ENCODE data around the gene GRHL1. TPM values are rescaled to one million over a fixed set of nuclear protein-coding genes. Genes with fewer than 3 reads are reported as not detected.
"Not testable (repeated sequence)": the region's sequence is repeated elsewhere in the genome, so short reads cannot be mapped to it uniquely, and the experiment has no call there.

The GRHL1 gene
- total RNA-seq, 1 experiment from 2014 or later, result 1.9 TPM

DNA sequence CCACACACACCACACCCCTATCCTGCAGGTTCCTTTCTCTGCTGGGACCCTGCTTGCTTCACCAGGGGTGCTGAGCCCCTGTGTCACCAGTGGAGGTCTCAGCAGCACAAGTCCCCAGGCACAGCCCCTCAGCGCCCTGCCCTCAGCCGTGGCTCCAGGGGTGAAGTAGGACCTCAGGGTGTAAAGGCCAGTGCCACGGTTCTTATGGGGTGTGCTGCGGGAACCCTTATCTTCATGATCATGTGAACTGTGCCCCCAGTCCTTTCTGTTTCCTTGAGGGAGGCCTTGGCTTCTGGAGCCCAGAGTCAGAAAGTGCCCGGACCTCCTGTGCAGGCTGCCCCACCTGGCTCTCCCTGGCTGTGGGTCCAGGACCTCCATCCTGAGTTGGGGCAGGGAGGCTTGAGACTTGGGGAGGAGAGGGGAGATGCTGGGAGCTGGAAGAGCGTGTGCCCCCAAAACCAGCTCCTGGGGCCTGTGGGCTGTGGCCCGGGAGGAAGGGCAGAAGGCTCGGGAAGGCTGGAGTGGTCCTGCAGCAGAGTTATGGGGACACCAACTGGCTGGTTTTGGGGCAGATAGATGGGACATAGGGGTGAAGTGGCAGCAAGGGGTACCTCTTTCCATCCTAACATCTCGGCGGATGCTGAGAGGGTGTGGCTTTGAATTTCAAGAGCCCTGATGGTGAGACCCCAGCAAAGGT lies 71.6 kb downstream of the GRHL1 start:
- no peak for DNase-seq (ENCODE audit: low read depth, low spot score)
- in situ Hi-C loops (cut with HindIII; ENCODE audit: low pct_unique_long_range_greater_than_20kb, low sequenced_read_pairs), result no loop called here

DNA sequence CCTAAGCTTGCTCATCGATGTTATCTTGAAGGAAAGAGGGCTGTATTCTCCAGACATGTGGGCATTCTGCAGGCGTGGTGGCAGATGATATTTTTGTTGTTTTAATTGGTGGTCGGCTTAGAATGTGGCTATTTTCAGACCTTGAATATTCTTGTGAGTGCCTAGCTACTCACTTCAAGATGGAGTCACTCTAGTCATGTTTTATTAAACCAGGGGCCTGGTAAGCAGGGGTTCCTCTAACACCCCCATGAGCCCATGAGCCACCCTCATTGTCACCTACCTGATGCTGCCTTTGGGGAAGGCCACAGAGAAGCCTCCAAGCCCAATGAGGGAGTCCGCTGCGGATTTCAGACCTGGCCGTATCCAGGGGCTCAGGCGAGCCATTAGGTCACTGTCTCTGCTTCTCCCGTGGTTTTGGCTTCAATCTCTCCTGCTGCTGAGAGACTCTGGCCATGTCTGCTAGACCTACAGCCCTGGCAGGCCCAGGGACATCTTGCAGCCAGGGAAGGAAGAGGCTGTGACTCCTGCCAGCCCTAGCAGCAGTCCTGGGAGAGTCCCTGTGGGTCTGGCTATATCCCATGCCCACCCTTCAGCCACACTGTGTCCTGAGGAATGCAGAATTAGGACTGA lies 75.6 kb downstream of the GRHL1 start:
- in situ Hi-C loops (cut with HindIII; ENCODE audit: low pct_unique_long_range_greater_than_20kb, low sequenced_read_pairs), result loop anchor here (25.0 kb wide), 1 partner anchor 215 kb away; no protein-coding TSS in a partner anchor
- no peak for DNase-seq (ENCODE audit: low read depth, low spot score)

- in situ Hi-C loops (cut with HindIII; ENCODE audit: low pct_unique_long_range_greater_than_20kb, low sequenced_read_pairs), result loop anchor here (25.0 kb wide), 1 partner anchor 215 kb away; no protein-coding TSS in a partner anchor
- no peak for DNase-seq (ENCODE audit: low read depth, low spot score)
Observed at GRCh38 chr2:10027660-10028330, 76.3 kb downstream of the GRHL1 start.

GRCh38 chr2:10028407-10028987 lies 77.0 kb downstream of the GRHL1 start:
- in situ Hi-C loops (cut with HindIII; ENCODE audit: low pct_unique_long_range_greater_than_20kb, low sequenced_read_pairs), result loop anchor here (25.0 kb wide), 1 partner anchor 216 kb away; no protein-coding TSS in a partner anchor
- peak; percentile 72 for DNase-seq (ENCODE audit: low read depth, low spot score)

DNA sequence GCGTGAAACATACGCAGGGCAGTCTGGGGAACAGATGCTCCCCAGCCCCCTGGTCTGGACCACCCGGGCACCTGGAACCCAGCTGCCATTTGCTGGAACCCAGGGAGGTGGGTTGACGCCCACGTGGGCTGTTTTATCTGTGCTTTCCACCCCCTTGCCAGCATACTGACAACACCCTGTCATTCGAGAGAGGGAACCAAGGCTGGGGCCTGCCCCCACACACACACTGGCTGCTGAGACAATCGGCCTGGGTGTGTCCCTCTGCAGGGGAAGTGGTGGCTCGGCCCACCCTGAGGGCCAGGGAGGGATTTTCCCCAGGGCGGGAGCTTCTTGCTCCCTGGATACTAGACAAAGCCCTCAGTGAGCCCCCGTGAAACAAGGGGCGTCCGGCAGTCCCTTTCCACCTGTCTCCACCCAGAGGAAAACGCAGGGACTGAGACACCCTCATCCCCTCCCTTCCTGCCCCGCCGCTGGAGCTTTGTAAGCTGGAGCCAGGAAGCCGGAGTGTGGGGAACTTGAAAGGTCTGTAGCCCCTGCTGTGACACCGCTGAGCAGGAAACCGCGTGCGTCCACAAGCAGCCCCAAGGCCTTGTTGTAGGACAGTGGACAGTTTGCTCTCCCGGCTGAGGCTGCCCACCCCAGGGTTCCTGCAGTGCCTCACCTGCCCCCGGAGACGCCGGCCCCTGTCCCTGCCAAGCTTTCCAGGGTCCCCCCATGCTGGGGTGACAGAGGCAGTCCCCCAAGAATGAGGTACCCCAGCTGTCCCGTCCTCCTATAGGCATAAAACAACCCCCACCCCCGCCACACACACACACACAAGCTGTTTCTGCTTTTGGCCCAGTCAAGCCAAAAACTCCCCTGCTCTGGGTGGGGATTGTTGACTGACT lies 77.7 kb downstream of the GRHL1 start:
- in situ Hi-C loops (cut with HindIII; ENCODE audit: low pct_unique_long_range_greater_than_20kb, low sequenced_read_pairs), result loop anchor here (25.0 kb wide), 1 partner anchor 217 kb away; no protein-coding TSS in a partner anchor

DNA sequence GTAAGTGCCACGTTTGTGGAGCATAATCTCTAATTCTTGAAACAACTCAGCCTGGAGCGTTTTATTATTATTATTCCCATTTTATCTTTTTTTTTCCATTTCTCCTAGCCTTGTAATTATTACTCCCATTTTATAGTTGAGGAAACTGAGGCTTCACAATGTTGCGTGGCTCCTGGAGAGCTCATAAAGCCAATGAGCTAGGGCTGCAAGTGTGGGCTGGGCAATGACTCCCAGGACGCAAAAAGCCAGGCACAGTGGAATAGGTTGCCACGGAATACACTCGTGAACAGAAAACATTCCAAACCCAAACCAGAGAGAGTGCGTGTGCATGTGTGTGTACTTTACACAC lies 78.4 kb downstream of the GRHL1 start:
- DNase-seq (ENCODE audit: low read depth, low spot score), result no peak
- in situ Hi-C loops (cut with HindIII; ENCODE audit: low pct_unique_long_range_greater_than_20kb, low sequenced_read_pairs), result loop anchor here (25.0 kb wide), 1 partner anchor 218 kb away; no protein-coding TSS in a partner anchor

More for the DNA sequence above, 77.7 kb downstream of the GRHL1 start:
- DNase-seq (ENCODE audit: low read depth, low spot score), result no peak

- in situ Hi-C loops (cut with HindIII; ENCODE audit: low pct_unique_long_range_greater_than_20kb, low sequenced_read_pairs), result loop anchor here (25.0 kb wide), 1 partner anchor 218 kb away; no protein-coding TSS in a partner anchor
Observed at GRCh38 chr2:10030311-10030736, 78.8 kb downstream of the GRHL1 start.

DNA sequence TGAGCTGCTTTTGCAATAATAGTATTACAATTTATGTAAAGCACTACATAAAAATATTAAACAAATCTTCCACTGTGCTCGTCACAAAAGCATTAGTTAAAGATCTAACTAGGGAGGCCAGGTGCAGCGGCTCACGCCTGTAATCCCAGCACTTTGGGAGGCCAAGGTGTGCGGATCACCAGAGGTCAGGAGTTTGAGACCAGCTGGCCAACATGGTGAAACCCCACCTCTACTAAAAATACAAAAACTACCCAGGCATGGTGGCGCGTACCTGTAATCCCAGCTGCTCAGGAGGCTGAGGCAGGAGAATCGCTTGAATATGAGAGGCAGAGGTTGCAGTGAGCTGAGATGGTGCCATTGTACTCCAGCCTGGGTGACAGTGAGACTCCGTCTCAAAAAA lies 79.3 kb downstream of the GRHL1 start:
- in situ Hi-C loops (cut with HindIII; ENCODE audit: low pct_unique_long_range_greater_than_20kb, low sequenced_read_pairs), result loop anchor here (25.0 kb wide), 1 partner anchor 218 kb away; no protein-coding TSS in a partner anchor
- not testable (repeated sequence) for DNase-seq (ENCODE audit: low read depth, low spot score)

More at GRCh38 chr2:10030311-10030736, 78.8 kb downstream of the GRHL1 start:
- no peak for DNase-seq (ENCODE audit: low read depth, low spot score)

DNA sequence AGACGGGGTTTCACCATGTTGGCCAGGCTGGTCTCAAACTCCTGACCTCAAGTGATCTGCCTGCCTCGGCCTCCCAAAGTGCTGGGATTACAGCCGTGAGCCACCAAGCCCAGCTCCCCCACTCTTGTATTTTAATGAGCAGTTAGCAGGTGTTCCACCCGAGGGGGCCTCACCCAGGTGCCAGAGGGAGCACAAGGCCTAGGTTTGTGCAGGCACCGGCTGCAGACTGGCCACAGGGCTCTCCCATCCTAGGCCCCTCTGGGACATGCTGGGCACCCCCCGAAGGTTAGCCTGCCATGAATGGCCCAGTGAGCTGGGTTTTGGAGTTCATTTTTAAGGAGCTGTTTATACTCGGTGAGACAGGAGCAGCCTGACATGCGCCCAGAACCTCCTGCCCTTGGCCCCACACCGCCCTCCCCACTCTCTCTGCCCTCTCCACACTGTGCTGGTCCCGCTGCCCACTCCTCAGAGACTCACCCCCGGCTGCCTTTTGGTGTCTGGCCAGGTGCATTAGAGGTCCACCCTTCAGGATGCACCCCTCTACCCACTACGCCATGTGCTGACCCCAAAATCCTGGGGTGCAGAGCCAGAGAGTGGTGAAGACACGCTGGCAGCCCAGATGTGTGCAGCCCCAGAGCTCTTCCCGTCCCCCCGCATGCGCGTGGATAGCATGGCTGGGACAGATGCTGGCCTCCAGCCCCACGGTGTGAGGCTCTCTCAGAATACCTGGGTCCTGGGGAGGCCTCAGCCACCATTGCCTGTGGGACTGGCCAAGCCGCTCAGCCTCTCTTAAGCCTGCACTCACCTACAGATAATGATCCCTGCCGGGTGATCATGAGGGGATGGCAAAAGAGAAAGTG lies 80.6 kb downstream of the GRHL1 start:
- in situ Hi-C loops (cut with HindIII; ENCODE audit: low pct_unique_long_range_greater_than_20kb, low sequenced_read_pairs), result loop anchor here (25.0 kb wide), 1 partner anchor 220 kb away; no protein-coding TSS in a partner anchor

DNA sequence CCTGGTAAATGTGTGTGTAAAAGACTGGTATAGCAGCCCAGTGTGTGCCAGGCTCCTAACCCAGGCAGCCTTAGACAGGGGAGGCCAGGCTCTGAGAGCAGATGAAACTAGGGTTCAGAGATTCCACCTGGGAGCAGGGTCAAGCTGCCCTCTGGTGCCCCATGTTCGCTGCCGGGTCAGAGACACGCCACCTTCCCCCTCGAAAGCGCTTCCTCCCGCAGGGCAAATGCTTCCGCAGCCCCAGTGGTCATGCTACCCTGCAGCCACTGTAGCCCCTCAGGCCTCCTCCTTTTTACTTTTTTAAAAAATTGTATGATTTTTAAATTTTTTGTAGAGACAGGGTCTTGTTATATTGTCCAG lies 81.2 kb downstream of the GRHL1 start:
- no peak for DNase-seq (ENCODE audit: low read depth, low spot score)
- in situ Hi-C loops (cut with HindIII; ENCODE audit: low pct_unique_long_range_greater_than_20kb, low sequenced_read_pairs), result loop anchor here (25.0 kb wide), 1 partner anchor 220 kb away; no protein-coding TSS in a partner anchor

More for the DNA sequence above, 80.6 kb downstream of the GRHL1 start:
- DNase-seq (ENCODE audit: low read depth, low spot score), result no peak

DNA sequence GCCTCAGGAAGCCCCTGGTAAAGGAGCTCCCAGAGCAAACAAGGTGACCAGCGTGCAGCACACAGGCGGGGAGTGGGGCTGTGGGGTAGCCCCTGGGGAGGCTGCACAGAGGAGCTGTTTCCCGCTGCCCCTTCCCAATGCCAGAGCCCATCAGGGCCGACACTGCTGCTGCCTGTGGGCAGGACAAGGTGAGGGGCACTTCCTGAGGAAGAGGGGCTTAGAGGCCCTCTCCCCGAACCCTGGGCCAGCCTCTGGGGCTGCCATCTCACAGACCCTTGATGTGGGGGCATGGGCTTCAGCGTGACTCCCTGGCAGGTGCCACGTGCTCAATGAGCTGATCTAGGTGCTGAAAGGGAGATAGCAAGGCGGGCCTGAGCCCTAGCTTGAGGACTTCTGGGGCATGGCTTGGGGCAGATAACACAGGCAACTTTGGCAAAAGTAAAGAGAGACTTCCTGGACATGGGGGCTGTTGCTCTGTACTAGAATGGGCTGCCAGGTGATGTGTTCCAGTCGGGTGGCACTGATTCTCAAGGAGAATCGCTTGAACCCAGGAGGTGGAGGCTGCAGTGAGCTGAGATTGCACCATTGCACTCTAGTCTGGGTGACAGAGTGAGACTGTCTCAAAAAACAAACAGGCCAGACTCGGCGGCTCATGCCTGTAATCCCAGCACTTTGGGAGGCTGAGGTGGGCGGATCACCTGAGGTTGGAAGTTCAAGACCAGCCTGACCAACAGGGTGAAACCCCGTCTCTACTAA lies 81.9 kb downstream of the GRHL1 start:
- in situ Hi-C loops (cut with HindIII; ENCODE audit: low pct_unique_long_range_greater_than_20kb, low sequenced_read_pairs), result loop anchor here (25.0 kb wide), 1 partner anchor 221 kb away; no protein-coding TSS in a partner anchor
- no peak for DNase-seq (ENCODE audit: low read depth, low spot score)

DNA sequence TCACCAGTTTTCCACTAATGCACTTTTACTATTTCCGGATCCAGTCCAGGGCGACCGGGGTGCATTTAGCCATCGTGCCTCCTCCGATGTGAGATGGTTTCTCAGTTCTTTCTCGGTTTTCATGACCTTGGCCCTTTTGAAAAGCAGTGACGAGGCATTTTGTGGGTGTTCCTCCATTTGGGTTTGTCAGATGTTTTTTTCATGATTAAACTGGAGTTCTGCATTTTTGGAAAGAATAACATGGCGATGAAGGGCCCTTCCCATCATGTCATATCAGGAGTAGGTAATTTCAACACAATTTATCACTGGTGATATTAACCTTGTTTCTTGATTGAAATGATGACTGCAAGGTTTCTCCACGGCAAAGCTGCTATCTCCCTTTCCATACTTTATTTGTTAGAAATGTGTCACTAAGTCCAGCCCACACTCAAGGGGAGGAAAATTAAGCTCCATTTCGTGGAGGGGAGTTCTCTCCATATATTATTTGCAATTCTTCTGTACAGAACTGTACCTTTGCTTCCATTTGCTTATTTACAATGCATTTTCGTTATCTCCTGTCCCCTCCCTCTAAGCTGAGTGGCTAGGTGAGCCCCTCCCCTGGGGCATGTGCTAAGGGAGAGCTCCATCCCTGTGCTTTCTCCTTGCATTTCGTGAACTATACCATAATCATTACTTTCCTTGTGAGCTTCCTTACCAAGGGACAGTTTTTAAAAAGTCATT lies 83.0 kb downstream of the GRHL1 start:
- DNase-seq (ENCODE audit: low read depth, low spot score), result no peak
- in situ Hi-C loops (cut with HindIII; ENCODE audit: low pct_unique_long_range_greater_than_20kb, low sequenced_read_pairs), result loop anchor here (25.0 kb wide), 1 partner anchor 222 kb away; no protein-coding TSS in a partner anchor

DNA sequence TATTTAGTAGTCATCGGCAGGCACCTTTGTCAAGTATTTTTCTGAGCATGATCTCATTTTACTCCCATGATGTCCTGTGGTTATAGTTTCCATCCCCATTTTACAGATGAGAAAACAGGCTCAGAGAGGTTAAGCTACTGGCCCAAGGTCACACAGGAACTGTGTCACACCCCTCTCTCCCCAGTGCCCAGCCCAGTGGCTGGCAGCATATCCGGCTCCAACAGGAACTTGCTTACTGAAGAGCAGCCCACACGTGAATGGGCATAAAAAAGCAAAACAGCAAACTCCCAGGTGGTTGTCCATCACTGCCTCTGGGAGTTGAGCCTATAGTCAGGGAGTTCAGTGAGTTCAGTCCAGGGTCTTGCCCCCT lies 83.5 kb downstream of the GRHL1 start:
- no peak for DNase-seq (ENCODE audit: low read depth, low spot score)
- in situ Hi-C loops (cut with HindIII; ENCODE audit: low pct_unique_long_range_greater_than_20kb, low sequenced_read_pairs), result loop anchor here (25.0 kb wide), 1 partner anchor 223 kb away; no protein-coding TSS in a partner anchor

DNA sequence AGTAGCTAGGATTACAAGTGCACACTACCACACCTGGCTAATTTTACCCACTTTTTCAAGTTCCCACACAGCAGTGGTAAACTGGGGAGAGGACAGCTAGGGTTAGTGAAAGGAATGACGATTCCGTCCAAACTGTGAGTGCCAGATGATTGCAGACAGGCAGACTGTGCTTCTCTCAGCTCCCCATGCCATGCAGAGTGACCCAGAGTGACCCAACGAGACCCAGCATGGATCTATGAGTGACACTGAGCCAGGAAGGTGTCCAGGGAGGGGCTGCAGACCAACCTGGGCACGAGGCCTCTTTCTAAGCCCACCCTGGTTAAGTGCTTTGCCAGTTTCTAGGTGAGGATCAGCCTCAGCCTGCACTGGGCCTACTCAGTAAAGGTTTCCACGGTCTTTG lies 84.1 kb downstream of the GRHL1 start:
- in situ Hi-C loops (cut with HindIII; ENCODE audit: low pct_unique_long_range_greater_than_20kb, low sequenced_read_pairs), result loop anchor here (25.0 kb wide), 1 partner anchor 223 kb away; no protein-coding TSS in a partner anchor
- DNase-seq (ENCODE audit: low read depth, low spot score), result no peak

Data from SK-MEL-5 (cell line).